Endothelial cell of umbilical vein (primary cell): ENCODE results near the gene MAP2K4. TPM values are rescaled to one million over a fixed set of nuclear protein-coding genes. Genes with fewer than 3 reads are reported as not detected.

Experiments used
- BruUV-seq: library from RNA; stranded (reverse); fragments of 400-500 nt; replicated peaks from 2 replicates; lab custom pipeline; 2021; lab: Mats Ljungman, UMichigan
- CTCF ChIA-PET: fragments of 300-600, 350-600 bp; sonication (Branson Sonifier 250); formaldehyde crosslinking; loops from one replicate; lab custom pipeline; 2021; ENCODE audit warnings: antibody characterized with exemption, inconsistent platforms; lab: Charles Lee
- POLR2A ChIA-PET: fragments of 300-600, 350-600 bp; sonication (Branson Sonifier 250); formaldehyde crosslinking; loops from one replicate; lab custom pipeline; 2021; ENCODE audit warnings: antibody characterized with exemption, inconsistent platforms; lab: Charles Lee
- DNase-seq: peaks from one replicate; pipeline ENCODE4 v3.0.0-alpha.2; 2011; ENCODE audit warnings: low read depth, low spot score
- FAIRE-seq: peaks from 2 replicates; lab custom pipeline; 2011; peaks lifted over from hg19 to GRCh38; lab: Jason Lieb, UNC
- H2AFZ ChIP-seq: 2 replicates; pipeline ENCODE4 v1.6.0; 2012; ENCODE audit warnings: low read depth, low read length, control low read depth, inconsistent platforms
- H3K27ac ChIP-seq: 2 replicates; pipeline ENCODE4 v1.5.1; 2011; ENCODE audit warnings: low read depth, mild to moderate bottlenecking, control low read depth, low read length, moderate library complexity; ENCODE audit not compliant: insufficient read depth
- H3K27me3 ChIP-seq, 2 experiments: 2 replicates each; pipeline versions ENCODE4 v1.6.0 to v1.6.1; 2011; ENCODE audit warnings: low read length in 2 of 2, mixed read lengths in 1 of 2; ENCODE audit not compliant: control insufficient read depth in 2 of 2, insufficient read depth in 2 of 2
- H3K36me3 ChIP-seq, 2 experiments: 2 replicates in 1 of 2; 3 replicates in 1 of 2; pipeline ENCODE4 v1.5.1; 2011; ENCODE audit warnings: low read length in 2 of 2, mild to moderate bottlenecking in 1 of 2, moderate library complexity in 1 of 2; ENCODE audit not compliant: control insufficient read depth in 2 of 2, insufficient read depth in 2 of 2; ENCODE audit errors: extremely low read depth in 1 of 2
- H3K4me1 ChIP-seq: 3 replicates; pipeline ENCODE4 v1.5.1; 2011; ENCODE audit warnings: mild to moderate bottlenecking, low read length; ENCODE audit not compliant: control insufficient read depth, insufficient read depth; ENCODE audit errors: extremely low read depth
- H3K4me2 ChIP-seq: 2 replicates; pipeline ENCODE4 v1.6.1; 2011; ENCODE audit warnings: low read length, control low read depth, mixed read lengths; ENCODE audit not compliant: insufficient read depth
- H3K4me3 ChIP-seq, 3 experiments: fragments of 200-600 bp in 1 of 3; sonication (generic), shearing (Covaris generic) in 1 of 3; replicated peaks in 1 of 3; 2 replicates each; pipeline ENCODE4 v1.5.1; 2011 to 2016; ENCODE audit warnings: control low read depth in 3 of 3, low read length in 3 of 3, mild to moderate bottlenecking in 2 of 3, inconsistent platforms in 1 of 3, low read depth in 1 of 3, moderate library complexity in 1 of 3; ENCODE audit not compliant: insufficient read depth in 1 of 3
- H3K79me2 ChIP-seq: 2 replicates; pipeline ENCODE4 v1.6.0; 2012; ENCODE audit warnings: low read length, inconsistent platforms; ENCODE audit not compliant: control insufficient read depth, insufficient read depth
- H3K9ac ChIP-seq: replicated peaks from 2 replicates; pipeline ENCODE3; 2011; ENCODE audit warnings: low read length, control low read depth; ENCODE audit not compliant: insufficient read depth; ENCODE audit errors: extremely low read depth
- H3K9me1 ChIP-seq: replicated peaks from 3 replicates; pipeline ENCODE4 v1.6.0; 2011; ENCODE audit warnings: mild to moderate bottlenecking, low read length; ENCODE audit not compliant: control insufficient read depth, insufficient read depth; ENCODE audit errors: extremely low read depth
- H3K9me3 ChIP-seq: replicated peaks from 2 replicates; pipeline ENCODE4 v1.5.1; 2012; ENCODE audit warnings: low read length, inconsistent platforms; ENCODE audit not compliant: control insufficient read depth, insufficient read depth
- H4K20me1 ChIP-seq: replicated peaks from 2 replicates; pipeline ENCODE3; 2011; ENCODE audit warnings: mild to moderate bottlenecking, low read length; ENCODE audit not compliant: control insufficient read depth, insufficient read depth; ENCODE audit errors: extremely low read depth
- CTCF ChIP-seq, 2 donors: IDR thresholded peaks; 1 replicate in 1 of 2; 2 replicates in 1 of 2; pipeline ENCODE4 v1.5.1; 2011; ENCODE audit warnings: low read length in 2 of 2, mild to moderate bottlenecking in 2 of 2, moderate library complexity in 2 of 2, control low read depth in 1 of 2, inconsistent platforms in 1 of 2, low read depth in 1 of 2; ENCODE audit not compliant: insufficient read depth in 1 of 2; ENCODE audit errors: extremely low read depth in 1 of 2
- EZH2 ChIP-seq: IDR thresholded peaks from 2 replicates; pipeline ENCODE4 v1.6.1; 2012; ENCODE audit warnings: borderline replicate concordance, low read depth, mild to moderate bottlenecking, moderate library complexity, low read length, inconsistent platforms; ENCODE audit not compliant: severe bottlenecking
- FOS ChIP-seq: IDR thresholded peaks from 2 replicates; pipeline ENCODE4 v1.6.1; 2011; ENCODE audit warnings: mild to moderate bottlenecking, low read length, moderate library complexity, borderline replicate concordance; ENCODE audit not compliant: insufficient read depth
- GATA2 ChIP-seq: IDR thresholded peaks from 2 replicates; pipeline ENCODE4 v1.7.0; 2011; ENCODE audit warnings: low read depth, mild to moderate bottlenecking, moderate library complexity, mixed read lengths, low read length; ENCODE audit not compliant: insufficient read length, insufficient read depth
- JUN ChIP-seq: IDR thresholded peaks from 2 replicates; pipeline ENCODE4 v1.6.1; 2011; ENCODE audit warnings: borderline replicate concordance, low read depth; ENCODE audit not compliant: insufficient read length, insufficient read depth
- MAX ChIP-seq: IDR thresholded peaks from 2 replicates; pipeline ENCODE4 v1.6.1; 2011; ENCODE audit not compliant: insufficient read depth, insufficient read length
- MYC ChIP-seq: IDR thresholded peaks from one replicate; pipeline ENCODE4 v1.6.1; 2011; ENCODE audit warnings: mild to moderate bottlenecking, low read depth, low read length
- POLR2A ChIP-seq: IDR thresholded peaks from 2 replicates; pipeline ENCODE4 v1.6.1; 2012; ENCODE audit warnings: low read depth, mild to moderate bottlenecking, control low read depth, low read length
- POLR2AphosphoS5 ChIP-seq: IDR thresholded peaks from 2 replicates; pipeline ENCODE4 v1.6.1; 2012; ENCODE audit warnings: low read depth, mild to moderate bottlenecking, control low read depth, low read length, moderate library complexity; ENCODE audit not compliant: insufficient read depth
- dilution Hi-C: fragments of 300-500 bp; cut with MboI; formaldehyde crosslinking; loops from one replicate; pipeline ENCODE4 v1.15.0; 2019; ENCODE audit warnings: low sequenced_read_pairs; ENCODE audit not compliant: extremely low pct_ligation_motif_present
- intact Hi-C: fragments of 100-400 bp; cut with micrococcal nuclease; formaldehyde crosslinking; loops from one replicate; pipeline ENCODE4 v1.10.0; 2022
- polyA plus RNA-seq, 4 experiments: library from polyadenylated mRNA; depleted of rRNA in 3 of 4; stranded (reverse) in 3 of 4; unstranded in 1 of 4; fragments of >200 nt; gene quantifications; 2 replicates each; pipeline versions ENCODE4 v1.2.1 to v1.2.3, GENCODE V29; 2011 to 2012; ENCODE audit warnings: missing spikeins in 1 of 4
- total RNA-seq: library from RNA; stranded (reverse); gene quantifications from 2 replicates; pipeline ENCODE4 v1.2.3, GENCODE V29; 2021

MAP2K4 gene
- total and polyA plus RNA-seq, 2 donors (not counting 3 experiments of a cell fraction or from before 2014, with no cell fraction given): 8.6 to 17.5 TPM

- Histone ChIP-seq H3K4me2 (no peak overlapping the region), H3K4me3 (no peak overlapping the region), H3K79me2 (no peaks in the 10 kb centered on the region), H3K36me3 (peaks cover 0 to 6% of the 10 kb centered on the region in 2 experiments), H3K9ac (no peak overlapping the region), H4K20me1 (no peaks in the 10 kb centered on the region), H3K27ac (no peak overlapping the region), H3K9me1 (no peaks in the 10 kb centered on the region), H2AFZ (no peak overlapping the region), H3K9me3 (no peaks in the 10 kb centered on the region), H3K4me1 (no peaks in the 10 kb centered on the region), H3K27me3 (no peaks in the 10 kb centered on the region)
- FAIRE-seq (no peak), DNase-seq (no peak)
- ChIA-PET POLR2A (no interaction called here), CTCF (interaction anchor here (1.7 to 2.5 kb wide), 4 partner anchors 10 to 1344 kb away, joined by 6 to 12 read pairs (median 7); no protein-coding TSS in a partner anchor)
- no peak for TF ChIP-seq GATA2
- TF ChIP-seq CTCF (IDR thresholded peaks at IDR 0.05; ENCODE audit: extremely low read depth in 1 of 2, insufficient read depth in 1 of 2, low read depth in 1 of 2, low read length in 2 of 2): no peak
- TF ChIP-seq FOS: no peak
- no peak for TF ChIP-seq POLR2A
- no peak for TF ChIP-seq EZH2
- no peak for TF ChIP-seq MAX
- TF ChIP-seq MYC: no peak
- no peak for TF ChIP-seq JUN
- TF ChIP-seq POLR2AphosphoS5: no peak
- dilution Hi-C loops: no loop called here
- BruUV-seq: no TSS peak
- intact Hi-C loops: no loop called here
Observed at GRCh38 chr17:11990363-11990983, 30.2 kb upstream of the MAP2K4 start.
